HG03103 (cell line): ENCODE measurements around the gene TULP1.

Source experiments
- ATAC-seq: cut with Tn5 transposase; IDR thresholded peaks from one replicate; pipeline ENCODE4 v1.9.1; 2021; ENCODE audit warnings: low read depth; ENCODE audit not compliant: unreplicated experiment

Gene TULP1

DNA sequence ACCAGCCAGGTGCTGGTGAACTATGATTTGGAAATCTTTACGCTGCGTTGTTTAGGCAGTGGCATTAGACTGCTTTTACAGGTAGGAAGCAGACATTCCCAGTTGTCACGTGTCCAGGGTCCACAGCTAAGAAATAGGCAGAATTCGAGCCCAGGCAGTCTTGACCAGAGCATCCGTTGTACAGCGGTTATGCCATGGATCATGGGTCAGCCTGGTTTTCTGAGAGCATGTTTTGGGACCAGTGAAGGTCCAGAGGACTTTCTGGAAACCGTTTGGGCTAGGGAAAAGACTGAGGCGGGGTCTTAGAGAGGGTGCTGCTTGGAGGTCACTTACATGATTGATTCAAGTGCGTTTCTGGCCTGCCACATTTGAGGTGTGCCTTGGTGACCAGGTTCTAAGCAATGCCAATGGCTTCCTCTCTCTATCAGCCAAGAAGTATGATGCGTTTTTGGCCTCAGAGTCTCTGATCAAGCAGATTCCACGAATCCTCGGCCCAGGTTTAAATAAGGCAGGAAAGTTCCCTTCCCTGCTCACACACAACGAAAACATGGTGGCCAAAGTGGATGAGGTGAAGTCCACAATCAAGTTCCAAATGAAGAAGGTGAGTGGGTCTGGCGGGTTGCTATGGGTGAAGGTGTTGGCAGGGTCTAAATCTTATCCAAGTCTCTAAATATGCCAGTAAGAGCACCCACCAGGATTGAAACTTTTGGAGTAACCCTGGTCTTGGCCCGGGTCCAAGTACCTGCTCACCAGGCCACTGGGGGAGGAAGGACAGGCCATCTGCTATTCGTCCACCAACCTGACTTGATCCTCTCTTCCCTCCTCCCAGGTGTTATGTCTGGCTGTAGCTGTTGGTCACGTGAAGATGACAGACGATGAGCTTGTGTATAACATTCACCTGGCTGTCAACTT is 42.7 kb downstream of the TULP1 start:
- no peak for ATAC-seq

- no peak for ATAC-seq
These were observed 43.5 kb downstream of the TULP1 start for GRCh38 chr6:35468980-35469750.

GRCh38 chr6:35468181-35468979 is 44.3 kb downstream of the TULP1 start, which contains the start of gene RPL10A:
RPL10A (plus strand) TSS chr6:35468401; CDS start chr6:35468435, 34 bp downstream.
- peak; percentile 76 for ATAC-seq

DNA sequence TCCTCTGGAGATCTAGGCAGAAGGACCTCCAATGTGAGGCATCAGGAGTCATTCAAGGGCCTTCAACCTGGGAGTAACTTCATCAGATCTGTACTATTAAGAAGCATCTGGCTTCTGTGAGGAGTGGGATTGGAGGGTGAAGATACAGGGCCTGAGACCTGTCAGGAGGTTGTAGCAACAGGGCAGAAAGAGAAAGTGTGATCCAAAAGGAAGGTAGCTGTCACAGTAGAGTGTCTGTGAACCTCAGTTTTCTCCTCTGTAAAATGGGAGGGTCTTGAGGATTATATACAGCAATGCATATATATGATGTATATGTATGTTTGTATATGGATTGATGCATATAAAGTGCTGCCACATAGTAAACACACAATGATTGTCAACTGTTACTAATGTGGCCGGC is 47.0 kb downstream of the TULP1 start:
- no peak for ATAC-seq

- ATAC-seq, result no peak
These were observed 49.4 kb downstream of the TULP1 start for GRCh38 chr6:35463292-35463691.

- ATAC-seq, result no peak
These were observed 51.4 kb downstream of the TULP1 start for GRCh38 chr6:35461270-35461669.

DNA sequence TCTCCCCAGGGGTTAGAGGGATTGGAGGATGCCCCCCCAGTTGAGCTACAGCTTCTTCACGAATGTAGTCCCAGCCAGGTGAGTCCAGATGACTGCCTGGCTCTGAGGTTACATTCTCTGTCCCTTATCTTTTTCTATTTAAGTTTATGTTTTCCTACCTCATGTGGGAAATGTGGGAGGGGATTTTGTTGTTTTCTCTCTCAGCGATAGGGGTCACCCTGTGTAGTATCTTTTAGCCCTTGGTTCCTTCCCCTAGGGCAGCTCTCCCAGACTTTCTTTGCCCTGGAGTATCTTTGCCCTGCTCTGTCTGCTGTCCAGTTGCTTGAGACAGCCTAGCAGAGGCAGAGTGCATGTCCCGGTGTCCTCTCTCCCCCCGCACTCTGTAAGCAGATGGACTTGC is 54.8 kb downstream of the TULP1 start:
- ATAC-seq, result no peak

DNA sequence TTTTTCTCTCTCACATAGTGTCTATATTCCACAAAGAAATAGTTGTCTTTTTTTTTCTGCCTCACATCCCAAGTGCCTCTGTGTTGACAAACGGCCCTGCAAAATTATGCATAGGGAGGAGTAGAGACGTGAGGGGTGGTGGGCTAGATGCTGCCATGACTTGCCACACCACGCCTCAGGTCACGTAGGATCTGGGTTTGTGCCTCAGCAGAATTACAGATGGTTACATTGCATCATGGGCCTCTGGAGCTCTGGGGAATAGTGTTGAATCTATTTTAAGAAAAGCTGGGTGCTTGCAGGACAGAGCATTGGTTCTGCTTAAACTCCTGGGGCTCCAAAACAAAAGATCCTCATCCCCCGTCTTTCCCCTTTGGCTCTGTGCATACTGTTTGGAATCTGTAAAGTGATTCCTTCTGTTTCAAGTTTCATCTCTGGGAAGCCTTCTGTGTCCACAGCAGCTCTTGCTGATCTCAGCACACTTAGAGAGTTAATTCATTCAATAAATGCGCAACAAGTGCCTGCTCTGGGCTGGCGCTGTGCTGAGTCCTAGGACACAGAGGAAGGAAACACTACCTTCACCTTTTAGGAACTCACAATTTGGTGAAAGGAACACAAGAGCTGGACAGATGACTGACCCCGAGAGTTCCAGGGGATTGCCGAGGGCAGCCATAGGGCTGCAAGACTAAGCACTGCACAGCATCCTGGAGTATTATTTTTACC is 58.1 kb downstream of the TULP1 start:
- ATAC-seq, result no peak

DNA sequence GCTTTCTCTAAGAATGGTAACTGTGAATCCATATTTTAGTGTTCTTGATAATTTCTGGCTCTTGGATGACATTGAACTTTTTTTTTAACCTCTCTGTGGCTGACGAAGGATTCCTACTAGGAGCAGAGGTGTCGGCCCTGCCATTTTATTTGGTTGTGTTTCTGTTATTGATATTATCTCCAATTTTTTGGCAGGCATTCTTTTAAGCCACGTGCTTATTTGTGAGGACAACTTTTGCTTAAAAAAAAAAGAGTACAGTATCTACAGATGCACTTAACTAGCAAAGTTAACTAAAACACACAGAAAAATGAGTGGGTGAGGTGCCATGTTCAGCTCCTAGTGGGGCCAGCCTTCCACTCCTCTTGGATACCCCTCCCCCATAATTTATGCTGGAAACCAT is 59.5 kb downstream of the TULP1 start:
- ATAC-seq, result no peak

GRCh38 chr6:35452183-35453090 is 60.3 kb downstream of the TULP1 start, which contains the start of gene FANCE:
FANCE (plus strand) TSS chr6:35452338; CDS start chr6:35452546, 208 bp downstream.
- peak; percentile 80 for ATAC-seq

GRCh38 chr6:35451354-35452182 is 61.1 kb downstream of the TULP1 start:
- no peak for ATAC-seq

- no peak for ATAC-seq
These were observed 63.3 kb downstream of the TULP1 start for GRCh38 chr6:35449287-35449881.

GRCh38 chr6:35448191-35448590 is 64.5 kb downstream of the TULP1 start:
- no peak for ATAC-seq
